HG02973 (cell line): Measurements from ENCODE around the gene CCDC182.

Source experiments
- ATAC-seq: cut with Tn5 transposase; IDR thresholded peaks from one replicate; pipeline ENCODE4 v1.9.1; 2021; ENCODE audit warnings: moderate library complexity; ENCODE audit not compliant: unreplicated experiment

The CCDC182 gene

DNA sequence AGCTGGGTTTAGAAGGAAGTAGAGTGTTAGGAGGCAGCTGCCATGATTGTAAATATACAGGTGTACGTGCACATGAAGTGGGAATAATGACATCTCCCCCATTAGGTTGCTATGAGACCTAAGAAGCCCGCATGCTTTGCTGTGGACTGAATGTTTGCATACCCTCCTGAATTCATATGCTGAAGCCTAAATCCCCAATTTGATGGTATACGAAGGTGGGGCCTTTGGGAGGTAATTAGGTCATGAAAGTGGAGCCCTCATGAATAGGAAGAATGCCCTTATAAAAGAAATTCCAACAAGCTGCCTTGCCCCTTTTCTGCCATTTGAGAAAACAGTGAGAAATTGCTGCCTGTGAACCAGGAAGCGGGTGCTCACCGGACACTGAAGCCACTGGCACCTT lies 44.0 kb downstream of the CCDC182 start:
- no peak for ATAC-seq

- no peak for ATAC-seq
Observed at GRCh38 chr17:57699751-57700219, 45.3 kb downstream of the CCDC182 start.

DNA sequence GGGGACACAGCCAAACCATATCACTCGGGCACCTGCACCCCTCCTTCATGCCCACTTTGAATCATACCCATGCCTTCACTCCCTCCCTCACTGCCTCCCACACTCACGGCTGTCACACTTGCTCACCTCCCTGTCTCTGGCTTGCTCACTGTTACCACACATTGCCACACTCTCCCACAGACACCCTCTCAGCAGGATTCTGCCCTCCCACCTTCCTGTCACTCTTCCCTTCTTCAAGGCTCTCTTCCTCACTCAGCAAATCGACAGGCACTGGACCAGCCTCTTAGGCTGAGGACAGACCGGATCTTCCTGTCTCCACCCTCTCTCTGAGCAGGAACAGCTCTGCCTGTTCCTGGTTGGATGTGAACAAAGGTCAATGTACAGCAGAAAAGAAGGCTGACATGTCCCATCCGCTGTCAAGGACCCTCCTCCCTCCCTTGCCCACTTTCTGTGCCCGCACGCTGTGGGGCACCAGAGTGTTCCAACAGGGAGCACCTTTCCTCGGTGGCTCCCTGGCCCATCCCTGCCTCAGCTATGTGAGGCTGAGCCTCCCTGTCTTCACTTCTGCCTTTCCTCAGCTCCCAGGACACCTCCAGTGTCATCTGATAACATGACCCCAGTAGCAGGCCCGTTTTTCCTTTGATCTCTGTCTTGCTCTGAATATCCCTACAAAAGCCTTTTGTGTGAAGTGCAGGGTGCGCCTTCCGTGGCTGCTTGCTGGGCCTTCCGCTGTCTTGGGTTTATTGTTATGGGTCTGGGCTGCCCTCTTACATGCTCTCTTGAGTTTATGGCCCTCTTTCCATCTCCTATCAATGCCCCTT lies 47.0 kb downstream of the CCDC182 start:
- ATAC-seq, result no peak

- no peak for ATAC-seq
Observed at GRCh38 chr17:57697197-57697596, 47.9 kb downstream of the CCDC182 start.

DNA sequence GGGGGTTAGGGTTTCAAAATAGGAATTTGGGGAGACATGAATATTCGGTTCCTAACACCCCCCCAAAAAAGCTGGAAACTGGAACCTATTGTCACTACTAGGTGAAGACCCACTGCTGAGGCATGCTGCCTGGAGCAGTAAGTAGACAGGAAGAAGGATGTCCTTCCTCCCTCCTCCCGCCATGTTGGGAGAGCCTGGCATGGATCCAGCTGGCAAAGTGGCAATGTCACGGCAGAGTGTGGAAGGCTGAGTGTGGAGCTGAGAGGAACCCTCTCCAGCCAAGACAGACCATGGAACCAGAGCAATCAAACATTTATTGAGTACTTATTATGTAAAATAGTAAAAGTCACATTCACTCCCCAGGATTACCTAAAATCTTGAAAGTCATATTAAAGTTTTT lies 49.0 kb downstream of the CCDC182 start:
- no peak for ATAC-seq
